Liver (tissue), 9 donors: ENCODE data around the gene GIMAP5. TPM values are rescaled to one million over a fixed set of nuclear protein-coding genes. Genes with fewer than 3 reads are reported as not detected.
A peak's percentile ranks its signal among the peaks of the same experiment; 100 is the strongest.

ENCODE experiments used
- DNase-seq: peaks from one replicate; pipeline ENCODE4 v3.0.0-alpha.2; 2017; ENCODE audit warnings: low spot score
- H3K27ac ChIP-seq, 2 donors: one replicate each; pipeline ENCODE4 v1.7.0; 2013; ENCODE audit warnings: inconsistent platforms in 2 of 2, low read length in 2 of 2, control low read depth in 1 of 2, low read depth in 1 of 2, mild to moderate bottlenecking in 1 of 2
- H3K27me3 ChIP-seq, 4 donors: one replicate each; pipeline versions ENCODE4 v1.6.1 to v1.7.0; 2013; ENCODE audit warnings: low read length in 3 of 4, inconsistent platforms in 1 of 4, mild to moderate bottlenecking in 1 of 4, moderate library complexity in 1 of 4; ENCODE audit not compliant: control insufficient read depth in 4 of 4, insufficient read depth in 4 of 4
- H3K36me3 ChIP-seq, 4 donors: one replicate each; pipeline versions ENCODE4 v1.6.1 to v1.7.0; 2013; ENCODE audit warnings: low read length in 3 of 4, mild to moderate bottlenecking in 3 of 4, low read depth in 1 of 4, moderate library complexity in 1 of 4; ENCODE audit not compliant: control insufficient read depth in 4 of 4, insufficient read depth in 3 of 4
- H3K4me1 ChIP-seq, 4 donors: one replicate each; pipeline versions ENCODE4 v1.6.1 to v1.7.0; 2013; ENCODE audit warnings: low read length in 3 of 4, mild to moderate bottlenecking in 3 of 4, moderate library complexity in 1 of 4; ENCODE audit not compliant: control insufficient read depth in 4 of 4, insufficient read depth in 4 of 4
- H3K4me3 ChIP-seq, 3 donors: one replicate each; pipeline versions ENCODE4 v1.6.1 to v1.7.0; 2013; ENCODE audit warnings: low read length in 3 of 3, control low read depth in 1 of 3, low read depth in 1 of 3, mild to moderate bottlenecking in 1 of 3
- H3K9ac ChIP-seq, 2 donors: one replicate each; pipeline ENCODE4 v1.7.0; 2013; ENCODE audit warnings: low read length in 2 of 2, mild to moderate bottlenecking in 2 of 2, moderate library complexity in 2 of 2, control low read depth in 1 of 2, low read depth in 1 of 2
- H3K9me3 ChIP-seq, 4 donors: one replicate each; pipeline versions ENCODE4 v1.6.1 to v1.7.0; 2013; ENCODE audit warnings: low read length in 3 of 4; ENCODE audit not compliant: control insufficient read depth in 4 of 4
- CTCF ChIP-seq: fragments of 150-350 bp; IDR thresholded peaks from 2 replicates; pipeline ENCODE4 v1.5.1; 2017; ENCODE audit warnings: improper control_type of control experiment, low read depth, low read length; ENCODE audit not compliant: missing input control
- EGR1 ChIP-seq, 2 donors: IDR thresholded peaks; 2 replicates each; pipeline ENCODE4 v1.6.1; 2016 to 2018; ENCODE audit warnings: antibody characterized with exemption in 2 of 2, low read depth in 2 of 2
- FOXA1 ChIP-seq: IDR thresholded peaks from 2 replicates; pipeline ENCODE4 v1.6.1; 2016; ENCODE audit warnings: antibody characterized with exemption
- FOXA2 ChIP-seq: IDR thresholded peaks from 2 replicates; pipeline ENCODE4 v1.6.1; 2016; ENCODE audit warnings: antibody characterized with exemption
- GABPA ChIP-seq, 2 donors: IDR thresholded peaks in 1 of 2; conservative IDR thresholded peaks in 1 of 2; 2 replicates each; pipeline ENCODE4 v1.6.1; 2016; ENCODE audit warnings: antibody characterized with exemption in 2 of 2, mild to moderate bottlenecking in 1 of 2, moderate library complexity in 1 of 2
- HNF4A ChIP-seq, 2 donors: conservative IDR thresholded peaks; 2 replicates each; pipeline ENCODE4 v1.6.1; 2016; ENCODE audit warnings: antibody characterized with exemption in 2 of 2, mild to moderate bottlenecking in 2 of 2
- HNF4G ChIP-seq: IDR thresholded peaks from 2 replicates; pipeline ENCODE4 v1.6.1; 2016; ENCODE audit warnings: antibody characterized with exemption
- JUND ChIP-seq, 2 donors: IDR thresholded peaks; 2 replicates each; pipeline ENCODE4 v1.6.1; 2016; ENCODE audit warnings: antibody characterized with exemption in 2 of 2
- MAX ChIP-seq: IDR thresholded peaks from 2 replicates; pipeline ENCODE4 v1.6.1; 2016; ENCODE audit warnings: antibody characterized with exemption
- NR2F2 ChIP-seq: IDR thresholded peaks from 2 replicates; pipeline ENCODE4 v1.6.1; 2016; ENCODE audit warnings: antibody characterized with exemption
- RAD21 ChIP-seq, 2 donors: IDR thresholded peaks; 2 replicates each; pipeline ENCODE4 v1.6.1; 2016; ENCODE audit warnings: antibody characterized with exemption in 2 of 2, mild to moderate bottlenecking in 2 of 2
- RXRA ChIP-seq, 2 donors: IDR thresholded peaks; 2 replicates each; pipeline ENCODE4 v1.6.1; 2017 to 2018; ENCODE audit warnings: antibody characterized with exemption in 2 of 2, mild to moderate bottlenecking in 1 of 2
- SP1 ChIP-seq: IDR thresholded peaks from 2 replicates; pipeline ENCODE4 v1.6.1; 2018; ENCODE audit warnings: antibody characterized with exemption, mild to moderate bottlenecking
- TAF1 ChIP-seq: conservative IDR thresholded peaks from 2 replicates; pipeline ENCODE4 v1.6.1; 2016; ENCODE audit warnings: antibody characterized with exemption, mild to moderate bottlenecking
- YY1 ChIP-seq: IDR thresholded peaks from 2 replicates; pipeline ENCODE4 v1.6.1; 2016; ENCODE audit warnings: antibody characterized with exemption, mild to moderate bottlenecking
- ZBTB33 ChIP-seq: IDR thresholded peaks from 2 replicates; pipeline ENCODE4 v1.6.1; 2016; ENCODE audit warnings: antibody characterized with exemption
- WGBS: extraction: QIAGEN DNeasy Blood & Tissue Kit; methylation state at CpG from one replicate; pipeline ENCODE4 v1.1.7; 2013; 5-methylcytosine and 5-hydroxymethylcytosine counted together
- polyA plus RNA-seq, 2 donors: library from polyadenylated mRNA; stranded (reverse) in 1 of 2; unstranded in 1 of 2; fragments of 200-250 nt in 1 of 2; fragments of >200 nt in 1 of 2; fragmentation: Nextera tagmentation in 1 of 2; extraction: Ambion mirVana in 1 of 2; gene quantifications; one replicate each; pipeline versions ENCODE4 v1.2.1 to v1.2.3, GENCODE V29; 2013 to 2015
- total RNA-seq, 2 donors: library from RNA; depleted of rRNA; stranded (reverse); fragments of >200 nt; gene quantifications; one replicate each; pipeline ENCODE4 v1.2.3, GENCODE V29; 2014
- TF ChIP-seq, protein P1 (sequence below): IDR thresholded peaks from 2 replicates; pipeline ENCODE4 v1.6.1; 2016; ENCODE audit warnings: antibody characterized with exemption, mild to moderate bottlenecking
- TF ChIP-seq, protein P2 (sequence below): IDR thresholded peaks from 2 replicates; pipeline ENCODE4 v1.6.1; 2016; ENCODE audit warnings: antibody characterized with exemption
- donor health status: healthy.
- donor health status: healthy.
- donor health status: healthy.
- donor health status: healthy.
- donor health status: healthy.

GIMAP5 gene
- total and polyA plus RNA-seq, 4 donors = 9.7 to 20.6 (median 12.1) TPM

DNA sequence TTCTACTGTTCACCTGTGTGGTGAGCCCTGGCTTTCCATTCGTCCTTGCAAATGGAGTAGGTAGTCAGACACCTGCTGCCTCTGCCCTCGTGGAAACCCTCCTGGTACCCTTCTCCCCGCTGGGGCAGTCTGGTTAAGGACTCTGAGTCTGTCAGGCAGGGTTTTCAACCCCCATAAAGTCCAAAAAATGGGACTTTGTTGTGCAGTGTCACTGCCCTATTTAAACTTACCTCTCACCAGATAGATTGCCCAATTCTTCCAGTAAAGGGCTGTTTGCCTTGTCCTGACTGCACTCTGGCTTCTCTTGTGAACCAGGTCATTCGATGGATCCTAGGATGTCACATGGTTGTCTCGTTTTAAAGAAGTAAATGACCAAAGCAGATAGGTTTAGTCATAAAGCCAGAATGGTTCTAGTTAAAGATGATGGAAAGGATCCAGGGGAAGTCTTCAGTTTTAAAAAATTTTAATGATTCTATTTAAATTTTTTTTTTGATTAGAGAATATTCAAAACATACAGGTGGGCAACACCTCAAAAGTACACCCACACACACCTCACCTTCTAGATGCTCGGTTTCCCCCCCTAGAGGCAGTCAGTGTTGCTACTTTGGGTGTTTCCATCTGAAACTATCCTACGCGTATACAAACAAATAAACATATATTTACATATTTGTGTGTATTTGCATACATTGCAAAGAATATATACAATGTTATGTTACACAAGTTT, 41.0 kb downstream of the GIMAP5 start:
- 25% methylated on average over 8 of the region's 8 CpGs for WGBS
- H3K27ac ChIP-seq = peak overlapping the region; percentile 78 to 86
- DNase-seq = no peak

More for the DNA sequence above, 41.0 kb downstream of the GIMAP5 start:
- TF ChIP-seq MAX = peak; percentile 88
- TF ChIP-seq EGR1 (IDR thresholded peaks at IDR 0.05; ENCODE audit: low read depth in 2 of 2) = peak in 1 of 2 donors; percentile 79
- TF ChIP-seq SP1 = peak; percentile 99
- TF ChIP-seq RXRA (IDR thresholded peaks at IDR 0.05) = peak; percentile 99
- TF ChIP-seq CTCF = no peak
- peak; percentile 97 for TF ChIP-seq HNF4G
- peak in 1 of 2 donors; percentile 27 for TF ChIP-seq GABPA (IDR thresholded peaks at IDR 0.05 in 1 of 2, conservative IDR thresholded peaks at IDR 0.05 in 1 of 2)
- peak; percentile 92 for TF ChIP-seq YY1
- no peak for TF ChIP-seq TAF1
- TF ChIP-seq, protein P1, sequence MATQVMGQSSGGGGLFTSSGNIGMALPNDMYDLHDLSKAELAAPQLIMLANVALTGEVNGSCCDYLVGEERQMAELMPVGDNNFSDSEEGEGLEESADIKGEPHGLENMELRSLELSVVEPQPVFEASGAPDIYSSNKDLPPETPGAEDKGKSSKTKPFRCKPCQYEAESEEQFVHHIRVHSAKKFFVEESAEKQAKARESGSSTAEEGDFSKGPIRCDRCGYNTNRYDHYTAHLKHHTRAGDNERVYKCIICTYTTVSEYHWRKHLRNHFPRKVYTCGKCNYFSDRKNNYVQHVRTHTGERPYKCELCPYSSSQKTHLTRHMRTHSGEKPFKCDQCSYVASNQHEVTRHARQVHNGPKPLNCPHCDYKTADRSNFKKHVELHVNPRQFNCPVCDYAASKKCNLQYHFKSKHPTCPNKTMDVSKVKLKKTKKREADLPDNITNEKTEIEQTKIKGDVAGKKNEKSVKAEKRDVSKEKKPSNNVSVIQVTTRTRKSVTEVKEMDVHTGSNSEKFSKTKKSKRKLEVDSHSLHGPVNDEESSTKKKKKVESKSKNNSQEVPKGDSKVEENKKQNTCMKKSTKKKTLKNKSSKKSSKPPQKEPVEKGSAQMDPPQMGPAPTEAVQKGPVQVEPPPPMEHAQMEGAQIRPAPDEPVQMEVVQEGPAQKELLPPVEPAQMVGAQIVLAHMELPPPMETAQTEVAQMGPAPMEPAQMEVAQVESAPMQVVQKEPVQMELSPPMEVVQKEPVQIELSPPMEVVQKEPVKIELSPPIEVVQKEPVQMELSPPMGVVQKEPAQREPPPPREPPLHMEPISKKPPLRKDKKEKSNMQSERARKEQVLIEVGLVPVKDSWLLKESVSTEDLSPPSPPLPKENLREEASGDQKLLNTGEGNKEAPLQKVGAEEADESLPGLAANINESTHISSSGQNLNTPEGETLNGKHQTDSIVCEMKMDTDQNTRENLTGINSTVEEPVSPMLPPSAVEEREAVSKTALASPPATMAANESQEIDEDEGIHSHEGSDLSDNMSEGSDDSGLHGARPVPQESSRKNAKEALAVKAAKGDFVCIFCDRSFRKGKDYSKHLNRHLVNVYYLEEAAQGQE = peak; percentile 79
- TF ChIP-seq RAD21 (IDR thresholded peaks at IDR 0.05) = peak in 1 of 2 donors; percentile 65
- TF ChIP-seq ZBTB33 = peak; percentile 87
- TF ChIP-seq NR2F2 = peak; percentile 84
- peak; percentile 99 for TF ChIP-seq HNF4A (conservative IDR thresholded peaks at IDR 0.05)
- peak; percentile 84 to 95 for TF ChIP-seq JUND (IDR thresholded peaks at IDR 0.05)
- peak; percentile 84 for TF ChIP-seq FOXA1
- TF ChIP-seq FOXA2 = peak; percentile 87
- TF ChIP-seq, protein P2, sequence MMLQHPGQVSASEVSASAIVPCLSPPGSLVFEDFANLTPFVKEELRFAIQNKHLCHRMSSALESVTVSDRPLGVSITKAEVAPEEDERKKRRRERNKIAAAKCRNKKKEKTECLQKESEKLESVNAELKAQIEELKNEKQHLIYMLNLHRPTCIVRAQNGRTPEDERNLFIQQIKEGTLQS = peak; percentile 70
- no peaks in the 10 kb centered on the region for H3K27me3 ChIP-seq
- peak overlapping the region in 1 of 3 donors; percentile 14 for H3K4me3 ChIP-seq
- H3K4me1 ChIP-seq = peaks cover 9 to 39% (median 28%) of the 10 kb centered on the region in 4 donors
- no peaks in the 10 kb centered on the region for H3K36me3 ChIP-seq
- peak overlapping the region in 1 of 2 donors; percentile 82 for H3K9ac ChIP-seq
- H3K9me3 ChIP-seq = peaks cover 0 to 4% (median 0%) of the 10 kb centered on the region in 4 donors
